GM23248 (cell line): ENCODE results near the gene SPINK4. TPM values are rescaled to one million over a fixed set of nuclear protein-coding genes. Genes with fewer than 3 reads are reported as not detected.

Experiments used
- DNase-seq: peaks from one replicate; pipeline ENCODE4 v3.0.0-alpha.2; 2015
- H2AFZ ChIP-seq: fragments of 200-600 bp; sonication (generic); 2 replicates; pipeline ENCODE4 v1.6.1; 2016; ENCODE audit warnings: antibody characterized with exemption
- H3F3A ChIP-seq: fragments of 200-600 bp; sonication (generic); 2 replicates; pipeline ENCODE4 v1.6.1; 2016; ENCODE audit warnings: mild to moderate bottlenecking, antibody characterized with exemption, mixed run types; ENCODE audit not compliant: insufficient read depth
- H3K27ac ChIP-seq: fragments of 200-600 bp; sonication (generic); 2 replicates; pipeline ENCODE4 v1.5.1; 2016; ENCODE audit warnings: mild to moderate bottlenecking
- H3K27me3 ChIP-seq: fragments of 200-600 bp; sonication (generic); replicated peaks from 2 replicates; pipeline ENCODE4 v1.6.1; 2016; ENCODE audit warnings: mild to moderate bottlenecking; ENCODE audit not compliant: insufficient read depth
- H3K36me3 ChIP-seq: fragments of 200-600 bp; sonication (generic); 2 replicates; pipeline ENCODE4 v1.6.1; 2016; ENCODE audit warnings: low read depth, mild to moderate bottlenecking
- H3K4me1 ChIP-seq: fragments of 200-600 bp; sonication (generic); 2 replicates; pipeline ENCODE4 v1.6.1; 2016; ENCODE audit warnings: mild to moderate bottlenecking; ENCODE audit not compliant: insufficient read depth
- H3K4me2 ChIP-seq: fragments of 200-600 bp; sonication (generic); one replicate; pipeline ENCODE4 v1.6.1; 2016; ENCODE audit warnings: mild to moderate bottlenecking; ENCODE audit not compliant: unreplicated experiment
- H3K4me3 ChIP-seq: fragments of 200-600 bp; sonication (generic); 2 replicates; pipeline ENCODE4 v1.5.1; 2016; ENCODE audit warnings: mild to moderate bottlenecking
- H3K79me2 ChIP-seq: fragments of 200-600 bp; sonication (generic); 2 replicates; pipeline ENCODE4 v1.6.1; 2016; ENCODE audit warnings: mild to moderate bottlenecking; ENCODE audit not compliant: insufficient read depth
- H3K9ac ChIP-seq: fragments of 200-600 bp; sonication (generic); 2 replicates; pipeline ENCODE4 v1.6.1; 2016; ENCODE audit warnings: mild to moderate bottlenecking
- H3K9me2 ChIP-seq: fragments of 200-600 bp; sonication (generic); 2 replicates; pipeline ENCODE4 v1.6.1; 2016; ENCODE audit warnings: mixed run types, mild to moderate bottlenecking, moderate library complexity; ENCODE audit not compliant: insufficient read depth
- H3K9me3 ChIP-seq: fragments of 200-600 bp; sonication (generic); one replicate; pipeline ENCODE4 v1.6.1; 2017; ENCODE audit warnings: low read depth
- H4K20me1 ChIP-seq: fragments of 200-600 bp; sonication (generic); 2 replicates; pipeline ENCODE4 v1.6.0; 2016; ENCODE audit not compliant: insufficient read depth
- EZH2 ChIP-seq: fragments of 200-600 bp; sonication (generic); IDR thresholded peaks from 2 replicates; pipeline ENCODE4 v1.6.1; 2018; ENCODE audit warnings: antibody characterized with exemption, mild to moderate bottlenecking; ENCODE audit not compliant: insufficient read depth, poor library complexity, severe bottlenecking
- EZH2phosphoT487 ChIP-seq: fragments of 200-600 bp; sonication (generic); IDR thresholded peaks from 2 replicates; pipeline ENCODE4 v1.6.1; 2018; ENCODE audit warnings: antibody characterized with exemption, moderate library complexity, mild to moderate bottlenecking, low read depth; ENCODE audit not compliant: insufficient read depth
- WGBS, 2 experiments: methylation state at CpG; one replicate each; pipeline ENCODE4 v1.1.6; 2015 to 2017; ENCODE audit warnings: low lambda C conversion rate in 2 of 2, low coverage in 1 of 2; ENCODE audit errors: missing lambda C conversion rate in 2 of 2; 5-methylcytosine and 5-hydroxymethylcytosine counted together
- in situ Hi-C: fragments of 300-500 bp; cut with MboI; formaldehyde crosslinking; loops from 2 replicates; pipeline ENCODE4 v1.15.0; 2020
- polyA plus RNA-seq: library from polyadenylated mRNA; unstranded; fragments of >200 nt; fragmentation: Nextera tagmentation; extraction: Ambion mirVana; gene quantifications from 2 replicates; pipeline ENCODE4 v1.2.1, GENCODE V29; 2016
- total RNA-seq: library from RNA; depleted of rRNA; stranded (reverse); fragments of >200 nt; shearing (Covaris generic); gene quantifications from 2 replicates; pipeline ENCODE4 v1.2.3, GENCODE V29; 2014

SPINK4 gene
- total and polyA plus RNA-seq, 2 experiments from 2014 or later: not detected

GRCh38 chr9:33255014-33255413, 15.0 kb downstream of the SPINK4 start:
- in situ Hi-C loops: no loop called here
- Histone ChIP-seq H3K27ac (no peak overlapping the region), H2AFZ (no peak overlapping the region), H3K36me3 (peaks cover 35% of the 10 kb centered on the region), H3K9me2 (no peaks in the 10 kb centered on the region), H3K79me2 (no peaks in the 10 kb centered on the region), H3K4me3 (no peak overlapping the region), H4K20me1 (no peaks in the 10 kb centered on the region), H3K9ac (no peak overlapping the region), H3F3A (peaks cover 30% of the 10 kb centered on the region), H3K4me1 (peaks cover 14% of the 10 kb centered on the region), H3K9me3 (no peaks in the 10 kb centered on the region), H3K27me3 (no peaks in the 10 kb centered on the region), H3K4me2 (no peak overlapping the region)
- WGBS, 2 experiments: 95 to 97% methylated on average over 8 of the region's 8 CpGs
- no peak for DNase-seq
- TF ChIP-seq EZH2phosphoT487: no peak
- TF ChIP-seq EZH2: no peak

GRCh38 chr9:33255471-33255870, 15.5 kb downstream of the SPINK4 start:
- no peak overlapping the region for H3K9ac ChIP-seq
- WGBS, 2 experiments: 89 to 92% methylated on average over 4 of the region's 4 CpGs
- H3F3A ChIP-seq: peaks cover 25% of the 10 kb centered on the region
- no peaks in the 10 kb centered on the region for H3K27me3 ChIP-seq
- no peaks in the 10 kb centered on the region for H4K20me1 ChIP-seq
- H3K4me1 ChIP-seq: peaks cover 10% of the 10 kb centered on the region
- no peaks in the 10 kb centered on the region for H3K9me3 ChIP-seq
- H3K4me2 ChIP-seq: no peak overlapping the region
- peaks cover 39% of the 10 kb centered on the region for H3K36me3 ChIP-seq
- in situ Hi-C loops: no loop called here
- TF ChIP-seq EZH2 (no peak), EZH2phosphoT487 (no peak)
- no peak overlapping the region for H3K27ac ChIP-seq
- no peak overlapping the region for H2AFZ ChIP-seq
- H3K9me2 ChIP-seq: no peaks in the 10 kb centered on the region
- H3K4me3 ChIP-seq: no peak overlapping the region
- DNase-seq: no peak
- 0 out of 2 replicates have a peak, but pooled peaks cover 2% of the 10 kb centered on the region for H3K79me2 ChIP-seq

GRCh38 chr9:33256236-33256635, 16.3 kb downstream of the SPINK4 start:
- no peak overlapping the region for H3K9ac ChIP-seq
- no peak overlapping the region for H3K27ac ChIP-seq
- H3K36me3 ChIP-seq: peaks cover 47% of the 10 kb centered on the region
- H3K4me1 ChIP-seq: peaks cover 3% of the 10 kb centered on the region; the same call in 1 of the 2 replicates
- H3K79me2 ChIP-seq: peaks cover 10% of the 10 kb centered on the region
- no peak for DNase-seq
- H3K27me3 ChIP-seq: no peaks in the 10 kb centered on the region
- 80 to 91% methylated on average over 2 of the region's 2 CpGs for WGBS, 2 experiments
- H3K4me3 ChIP-seq: no peak overlapping the region
- H3K4me2 ChIP-seq: no peak overlapping the region
- H4K20me1 ChIP-seq: no peaks in the 10 kb centered on the region
- no peak for TF ChIP-seq EZH2phosphoT487
- in situ Hi-C loops: no loop called here
- H3K9me3 ChIP-seq: no peaks in the 10 kb centered on the region
- peaks cover 19% of the 10 kb centered on the region for H3F3A ChIP-seq
- H3K9me2 ChIP-seq: no peaks in the 10 kb centered on the region
- no peak overlapping the region for H2AFZ ChIP-seq

DNA sequence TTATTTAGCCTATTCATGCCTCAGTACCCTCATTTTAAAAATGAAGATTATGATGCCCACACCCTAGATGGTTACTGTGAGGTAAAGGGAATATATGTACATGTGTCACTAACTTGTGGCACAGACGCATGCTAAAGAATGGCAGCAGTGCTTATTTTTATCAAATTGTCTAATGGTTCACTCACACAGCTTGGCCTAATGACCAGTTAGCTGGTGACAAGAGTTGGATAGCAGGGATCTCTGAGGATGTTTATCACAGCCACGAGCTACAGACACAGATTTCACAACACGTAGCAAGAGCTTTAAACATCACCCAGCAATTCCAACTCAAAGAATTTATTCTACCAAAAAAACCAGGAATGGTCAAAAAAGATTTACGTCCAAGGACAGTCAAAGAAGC, 17.3 kb downstream of the SPINK4 start:
- peaks cover 20% of the 10 kb centered on the region for H3K79me2 ChIP-seq
- H3K9me3 ChIP-seq: no peaks in the 10 kb centered on the region
- H3K27me3 ChIP-seq: no peaks in the 10 kb centered on the region
- H3K9ac ChIP-seq: no peak overlapping the region
- no peak overlapping the region for H2AFZ ChIP-seq
- H3F3A ChIP-seq: peaks cover 15% of the 10 kb centered on the region; the same call in 1 of the 2 replicates
- TF ChIP-seq EZH2phosphoT487 (no peak), EZH2 (no peak)
- DNase-seq: no peak
- H3K36me3 ChIP-seq: peaks cover 53% of the 10 kb centered on the region
- H3K4me3 ChIP-seq: no peak overlapping the region
- in situ Hi-C loops: no loop called here
- no peak overlapping the region for H3K4me2 ChIP-seq
- no peak overlapping the region for H3K27ac ChIP-seq
- no peaks in the 10 kb centered on the region for H3K4me1 ChIP-seq
- 96 to 97% methylated on average over 4 of the region's 4 CpGs for WGBS, 2 experiments
- H4K20me1 ChIP-seq: no peaks in the 10 kb centered on the region
- no peaks in the 10 kb centered on the region for H3K9me2 ChIP-seq

GRCh38 chr9:33260372-33260771, 20.4 kb downstream of the SPINK4 start:
- Histone ChIP-seq H3K27me3 (no peaks in the 10 kb centered on the region), H3K9ac (no peak overlapping the region), H3K36me3 (peaks cover 38% of the 10 kb centered on the region)

More at GRCh38 chr9:33260372-33260771, 20.4 kb downstream of the SPINK4 start:
- peaks cover 46% of the 10 kb centered on the region for H3K79me2 ChIP-seq
- H3F3A ChIP-seq: no peaks in the 10 kb centered on the region
- H3K4me1 ChIP-seq: peaks cover 10% of the 10 kb centered on the region
- H3K9me2 ChIP-seq: no peaks in the 10 kb centered on the region
- no peak overlapping the region for H3K4me2 ChIP-seq
- DNase-seq: no peak
- WGBS, 2 experiments: 51 to 65% methylated on average over 1 of the region's 1 CpG
- H2AFZ ChIP-seq: no peak overlapping the region
- H3K27ac ChIP-seq: no peak overlapping the region
- no peak overlapping the region for H3K4me3 ChIP-seq
- no peaks in the 10 kb centered on the region for H4K20me1 ChIP-seq
- no peak for TF ChIP-seq EZH2phosphoT487
- TF ChIP-seq EZH2: no peak
- in situ Hi-C loops: no loop called here
- no peaks in the 10 kb centered on the region for H3K9me3 ChIP-seq
